ENCODE data around the gene SIK1.

SIK1 gene

GRCh38 chr21:43374228-43374885 lies 52.6 kb downstream of the SIK1 start:
- H3K27ac ChIP-seq (ENCODE audit: low read depth, low read length), result no peak overlapping the region
- no peak overlapping the region for H3K4me3 ChIP-seq (ENCODE audit: low read depth in 1 of 5, low read length in 5 of 5)
- no peaks in the 10 kb centered on the region for H3K9me3 ChIP-seq (ENCODE audit: control insufficient read depth in 5 of 5, low read length in 5 of 5)
- H3K36me3 ChIP-seq (ENCODE audit: control insufficient read depth in 5 of 5, insufficient read depth in 5 of 5, low read length in 5 of 5), result no peaks in the 10 kb centered on the region
- H3K4me1 ChIP-seq (ENCODE audit: control insufficient read depth in 5 of 5, insufficient read depth in 5 of 5, low read length in 5 of 5), result peaks cover 0 to 6% (median 0%) of the 10 kb centered on the region in 5 donors
- peaks cover 0 to 8% (median 3%) of the 10 kb centered on the region in 5 donors for H3K27me3 ChIP-seq (ENCODE audit: control insufficient read depth in 5 of 5, insufficient read depth in 4 of 5, low read length in 5 of 5)
- H3K9ac ChIP-seq (ENCODE audit: low read length in 5 of 5), result no peak overlapping the region

- peaks cover 0 to 6% (median 0%) of the 10 kb centered on the region in 5 donors for H3K4me1 ChIP-seq (ENCODE audit: control insufficient read depth in 5 of 5, insufficient read depth in 5 of 5, low read length in 5 of 5)
- no peak overlapping the region for H3K4me3 ChIP-seq (ENCODE audit: low read depth in 1 of 5, low read length in 5 of 5)
- no peak overlapping the region for H3K27ac ChIP-seq (ENCODE audit: low read depth, low read length)
Measured at GRCh38 chr21:43373362-43374227, 53.3 kb downstream of the SIK1 start.

GRCh38 chr21:43372663-43373361 lies 54.1 kb downstream of the SIK1 start:
- Histone ChIP-seq H3K4me3 (ENCODE audit: low read depth in 1 of 5, low read length in 5 of 5) (no peak overlapping the region), H3K4me1 (ENCODE audit: control insufficient read depth in 5 of 5, insufficient read depth in 5 of 5, low read length in 5 of 5) (peaks cover 0 to 6% (median 0%) of the 10 kb centered on the region in 5 donors), H3K9ac (ENCODE audit: low read length in 5 of 5) (no peak overlapping the region), H3K36me3 (ENCODE audit: control insufficient read depth in 5 of 5, insufficient read depth in 5 of 5, low read length in 5 of 5) (no peaks in the 10 kb centered on the region), H3K9me3 (ENCODE audit: control insufficient read depth in 5 of 5, low read length in 5 of 5) (no peaks in the 10 kb centered on the region), H3K27ac (ENCODE audit: low read depth, low read length) (no peak overlapping the region), H3K27me3 (ENCODE audit: control insufficient read depth in 5 of 5, insufficient read depth in 4 of 5, low read length in 5 of 5) (peaks cover 0 to 16% (median 3%) of the 10 kb centered on the region in 5 donors)

More at GRCh38 chr21:43373362-43374227, 53.3 kb downstream of the SIK1 start:
- Histone ChIP-seq H3K36me3 (ENCODE audit: control insufficient read depth in 5 of 5, insufficient read depth in 5 of 5, low read length in 5 of 5) (no peaks in the 10 kb centered on the region), H3K27me3 (ENCODE audit: control insufficient read depth in 5 of 5, insufficient read depth in 4 of 5, low read length in 5 of 5) (peaks cover 0 to 13% (median 3%) of the 10 kb centered on the region in 5 donors), H3K9ac (ENCODE audit: low read length in 5 of 5) (no peak overlapping the region), H3K9me3 (ENCODE audit: control insufficient read depth in 5 of 5, low read length in 5 of 5) (no peaks in the 10 kb centered on the region)

- Histone ChIP-seq H3K4me3 (ENCODE audit: low read depth in 1 of 5, low read length in 5 of 5) (no peak overlapping the region), H3K4me1 (ENCODE audit: control insufficient read depth in 5 of 5, insufficient read depth in 5 of 5, low read length in 5 of 5) (peaks cover 0 to 9% (median 0%) of the 10 kb centered on the region in 5 donors), H3K27ac (ENCODE audit: low read depth, low read length) (no peak overlapping the region), H3K27me3 (ENCODE audit: control insufficient read depth in 5 of 5, insufficient read depth in 4 of 5, low read length in 5 of 5) (peaks cover 0 to 19% (median 10%) of the 10 kb centered on the region in 5 donors), H3K9ac (ENCODE audit: low read length in 5 of 5) (no peak overlapping the region), H3K36me3 (ENCODE audit: control insufficient read depth in 5 of 5, insufficient read depth in 5 of 5, low read length in 5 of 5) (no peaks in the 10 kb centered on the region), H3K9me3 (ENCODE audit: control insufficient read depth in 5 of 5, low read length in 5 of 5) (no peaks in the 10 kb centered on the region)
Measured at GRCh38 chr21:43371786-43372185, 55.1 kb downstream of the SIK1 start.

GRCh38 chr21:43370888-43371570 lies 55.9 kb downstream of the SIK1 start:
- Histone ChIP-seq H3K27ac (ENCODE audit: low read depth, low read length) (no peak overlapping the region), H3K4me1 (ENCODE audit: control insufficient read depth in 5 of 5, insufficient read depth in 5 of 5, low read length in 5 of 5) (peaks cover 0 to 9% (median 0%) of the 10 kb centered on the region in 5 donors), H3K4me3 (ENCODE audit: low read depth in 1 of 5, low read length in 5 of 5) (no peak overlapping the region), H3K9me3 (ENCODE audit: control insufficient read depth in 5 of 5, low read length in 5 of 5) (no peaks in the 10 kb centered on the region), H3K9ac (ENCODE audit: low read length in 5 of 5) (no peak overlapping the region), H3K36me3 (ENCODE audit: control insufficient read depth in 5 of 5, insufficient read depth in 5 of 5, low read length in 5 of 5) (no peaks in the 10 kb centered on the region), H3K27me3 (ENCODE audit: control insufficient read depth in 5 of 5, insufficient read depth in 4 of 5, low read length in 5 of 5) (peaks cover 0 to 19% (median 15%) of the 10 kb centered on the region in 5 donors)

- H3K27ac ChIP-seq (ENCODE audit: low read depth, low read length), result no peak overlapping the region
- no peak overlapping the region for H3K9ac ChIP-seq (ENCODE audit: low read length in 5 of 5)
- H3K36me3 ChIP-seq (ENCODE audit: control insufficient read depth in 5 of 5, insufficient read depth in 5 of 5, low read length in 5 of 5), result no peaks in the 10 kb centered on the region
- no peaks in the 10 kb centered on the region for H3K9me3 ChIP-seq (ENCODE audit: control insufficient read depth in 5 of 5, low read length in 5 of 5)
- H3K4me3 ChIP-seq (ENCODE audit: low read depth in 1 of 5, low read length in 5 of 5), result no peak overlapping the region
- peaks cover 0 to 25% (median 16%) of the 10 kb centered on the region in 5 donors for H3K27me3 ChIP-seq (ENCODE audit: control insufficient read depth in 5 of 5, insufficient read depth in 4 of 5, low read length in 5 of 5)
- H3K4me1 ChIP-seq (ENCODE audit: control insufficient read depth in 5 of 5, insufficient read depth in 5 of 5, low read length in 5 of 5), result peaks cover 0 to 12% (median 0%) of the 10 kb centered on the region in 5 donors
Measured at GRCh38 chr21:43370091-43370658, 56.8 kb downstream of the SIK1 start.

GRCh38 chr21:43369596-43370090 lies 57.3 kb downstream of the SIK1 start:
- no peaks in the 10 kb centered on the region for H3K9me3 ChIP-seq (ENCODE audit: control insufficient read depth in 5 of 5, low read length in 5 of 5)
- no peak overlapping the region for H3K27ac ChIP-seq (ENCODE audit: low read depth, low read length)
- no peaks in the 10 kb centered on the region for H3K36me3 ChIP-seq (ENCODE audit: control insufficient read depth in 5 of 5, insufficient read depth in 5 of 5, low read length in 5 of 5)
- H3K9ac ChIP-seq (ENCODE audit: low read length in 5 of 5), result no peak overlapping the region
- H3K4me3 ChIP-seq (ENCODE audit: low read depth in 1 of 5, low read length in 5 of 5), result no peak overlapping the region
- H3K4me1 ChIP-seq (ENCODE audit: control insufficient read depth in 5 of 5, insufficient read depth in 5 of 5, low read length in 5 of 5), result peaks cover 0 to 16% (median 0%) of the 10 kb centered on the region in 5 donors
- H3K27me3 ChIP-seq (ENCODE audit: control insufficient read depth in 5 of 5, insufficient read depth in 4 of 5, low read length in 5 of 5), result peaks cover 0 to 25% (median 16%) of the 10 kb centered on the region in 5 donors

GRCh38 chr21:43369124-43369523 lies 57.8 kb downstream of the SIK1 start:
- Histone ChIP-seq H3K27me3 (ENCODE audit: control insufficient read depth in 5 of 5, insufficient read depth in 4 of 5, low read length in 5 of 5) (peaks cover 2 to 26% (median 16%) of the 10 kb centered on the region in 5 donors), H3K9ac (ENCODE audit: low read length in 5 of 5) (no peak overlapping the region), H3K4me1 (ENCODE audit: control insufficient read depth in 5 of 5, insufficient read depth in 5 of 5, low read length in 5 of 5) (peaks cover 0 to 17% (median 0%) of the 10 kb centered on the region in 5 donors), H3K36me3 (ENCODE audit: control insufficient read depth in 5 of 5, insufficient read depth in 5 of 5, low read length in 5 of 5) (no peaks in the 10 kb centered on the region), H3K9me3 (ENCODE audit: control insufficient read depth in 5 of 5, low read length in 5 of 5) (no peaks in the 10 kb centered on the region), H3K4me3 (ENCODE audit: low read depth in 1 of 5, low read length in 5 of 5) (no peak overlapping the region), H3K27ac (ENCODE audit: low read depth, low read length) (no peak overlapping the region)

GRCh38 chr21:43368685-43369084 lies 58.2 kb downstream of the SIK1 start:
- Histone ChIP-seq H3K4me1 (ENCODE audit: control insufficient read depth in 5 of 5, insufficient read depth in 5 of 5, low read length in 5 of 5) (peaks cover 0 to 17% (median 0%) of the 10 kb centered on the region in 5 donors), H3K27ac (ENCODE audit: low read depth, low read length) (no peak overlapping the region), H3K9me3 (ENCODE audit: control insufficient read depth in 5 of 5, low read length in 5 of 5) (no peaks in the 10 kb centered on the region), H3K27me3 (ENCODE audit: control insufficient read depth in 5 of 5, insufficient read depth in 4 of 5, low read length in 5 of 5) (peaks cover 3 to 30% (median 17%) of the 10 kb centered on the region in 5 donors), H3K4me3 (ENCODE audit: low read depth in 1 of 5, low read length in 5 of 5) (no peak overlapping the region), H3K36me3 (ENCODE audit: control insufficient read depth in 5 of 5, insufficient read depth in 5 of 5, low read length in 5 of 5) (no peaks in the 10 kb centered on the region), H3K9ac (ENCODE audit: low read length in 5 of 5) (no peak overlapping the region)
